Stomach (tissue), 9 donors: ENCODE measurements around the gene PLCL2. TPM values are rescaled to one million over a fixed set of nuclear protein-coding genes. Genes with fewer than 3 reads are reported as not detected.

Experiments
- DNase-seq, 2 donors: peaks; one replicate each; pipeline versions ENCODE4 v3.0.0 to v3.0.0-alpha.2; 2013 to 2019
- H3K27ac ChIP-seq, 5 donors: fragments of 200-600 bp in 4 of 5; sonication (generic) in 4 of 5; one replicate each; pipeline ENCODE4 v1.5.1; 2013 to 2019; ENCODE audit warnings: mild to moderate bottlenecking in 1 of 5, moderate library complexity in 1 of 5
- H3K27me3 ChIP-seq, 3 donors: fragments of 200-600 bp; sonication (generic); one replicate each; pipeline ENCODE4 v1.5.1; 2017 to 2019; ENCODE audit warnings: mixed run types in 1 of 3
- H3K36me3 ChIP-seq, 4 donors: fragments of 200-600 bp; sonication (generic); 1 replicate in 3 of 4; 2 replicates in 1 of 4; pipeline ENCODE4 v1.5.1; 2016 to 2019
- H3K4me1 ChIP-seq, 4 donors: fragments of 200-600 bp; sonication (generic); one replicate each; pipeline ENCODE4 v1.5.1; 2016 to 2019
- H3K4me3 ChIP-seq, 4 donors: fragments of 200-600 bp; sonication (generic) in 3 of 4; one replicate each; pipeline ENCODE4 v1.5.1; 2016 to 2019; ENCODE audit warnings: mild to moderate bottlenecking in 1 of 4
- H3K9me3 ChIP-seq, 4 donors: fragments of 200-600 bp; sonication (generic); one replicate each; pipeline ENCODE4 v1.5.1; 2016 to 2019
- EP300 ChIP-seq: sonication (generic); formaldehyde crosslinking; IDR thresholded peaks from one replicate; pipeline ENCODE4 v1.6.1; 2017; ENCODE audit warnings: antibody characterized with exemption
- POLR2A ChIP-seq, 4 donors: fragments of 450-650 bp; IDR thresholded peaks; one replicate each; pipeline ENCODE4 v1.6.1; 2016; ENCODE audit warnings: antibody characterized with exemption in 4 of 4, control low read depth in 2 of 4, mild to moderate bottlenecking in 1 of 4, moderate library complexity in 1 of 4
- POLR2AphosphoS5 ChIP-seq, 3 donors: sonication (generic); formaldehyde crosslinking; IDR thresholded peaks; one replicate each; pipeline ENCODE4 v1.6.1; 2016; ENCODE audit warnings: antibody characterized with exemption in 3 of 3
- WGBS, 5 donors: extraction: QIAGEN DNeasy Blood & Tissue Kit in 3 of 5; methylation state at CpG; one replicate each; pipeline versions ENCODE4 v1.1.5 to v1.1.7; 2013 to 2018; 5-methylcytosine and 5-hydroxymethylcytosine counted together
- intact Hi-C: fragments of 100-400 bp; cut with DNase I; formaldehyde crosslinking; loops from one replicate; pipeline ENCODE4 v1.15.1; 2023; ENCODE audit warnings: low total_unique reads
- polyA plus RNA-seq, 3 donors: library from polyadenylated mRNA; stranded (reverse); fragments of 200-250 nt; gene quantifications; one replicate each; pipeline ENCODE4 v1.2.3, GENCODE V29; 2013
- total RNA-seq, 5 donors: library from RNA; depleted of rRNA; stranded (reverse); fragments of >200 nt; gene quantifications; one replicate each; pipeline versions ENCODE4 v1.1.0 to v1.2.3, GENCODE V29; 2014 to 2016
- TF ChIP-seq, protein P1 (sequence below), 7 experiments: fragments of 450-650 bp in 4 of 7; fragments of 200-600 bp in 3 of 7; sonication (generic) in 3 of 7; IDR thresholded peaks; one replicate each; pipeline ENCODE4 v1.5.1; 2016 to 2019; ENCODE audit warnings: antibody characterized with exemption in 7 of 7, control low read depth in 2 of 7, mild to moderate bottlenecking in 1 of 7
- donor health status: healthy with polysubstance abuse.
- donor health status: Bipolar disorder and iron deficiency.
- donor health status: healthy.

Gene PLCL2
- total and polyA plus RNA-seq, 8 donors: 1.0 to 34.9 (median 5.7) TPM

DNA sequence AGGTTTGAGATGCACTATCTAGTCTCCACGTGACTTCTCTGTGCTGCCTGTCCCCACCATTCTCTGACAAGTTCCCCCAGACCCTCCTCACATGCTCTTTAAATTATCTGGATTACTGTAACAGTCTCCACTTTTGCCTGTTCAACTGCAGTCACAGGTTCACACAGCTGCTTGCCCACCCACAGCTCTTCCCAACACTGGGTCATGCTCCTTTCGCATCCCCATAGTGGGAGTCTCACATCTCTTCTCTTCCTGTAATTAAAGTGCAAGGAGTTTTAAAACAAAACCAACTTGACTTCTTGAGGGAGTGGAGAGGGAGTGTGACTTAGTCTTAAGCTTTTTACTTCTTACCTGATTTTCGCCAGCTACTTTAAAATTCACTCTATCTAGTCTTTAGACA lies 178.8 kb downstream of the PLCL2 start:
- H3K27ac ChIP-seq: no peak overlapping the region
- WGBS, 5 donors: 95 to 99% (median 96%) methylated on average over 3 of the region's 3 CpGs
- DNase-seq: no peak

DNA sequence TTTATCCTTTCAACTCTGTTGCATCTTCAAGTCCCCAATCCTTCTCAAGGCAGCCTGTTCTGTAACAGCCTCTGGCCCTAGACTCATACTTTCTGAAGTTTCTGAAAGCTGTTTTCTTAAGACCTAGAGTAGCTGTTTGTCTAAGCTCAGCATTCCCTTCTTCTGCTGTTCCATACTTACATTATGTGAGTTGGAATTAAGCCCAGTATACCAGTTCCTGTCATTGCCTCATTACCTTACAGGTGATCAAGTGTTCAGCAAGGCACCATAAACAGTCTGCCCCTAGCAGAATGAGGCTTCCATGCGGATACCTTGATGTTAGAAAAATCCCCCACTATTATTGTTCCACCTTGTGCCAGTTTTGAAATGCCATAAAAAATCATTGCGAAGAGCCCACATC lies 180.6 kb downstream of the PLCL2 start:
- Histone ChIP-seq H3K4me1 (peaks cover 0 to 4% (median 0%) of the 10 kb centered on the region in 4 donors), H3K4me3 (no peak overlapping the region), H3K36me3 (peaks cover 0 to 20% (median 15%) of the 10 kb centered on the region in 4 donors), H3K27me3 (no peaks in the 10 kb centered on the region), H3K27ac (no peak overlapping the region), H3K9me3 (no peaks in the 10 kb centered on the region)
- 78 to 99% (median 98%) methylated on average over 2 of the region's 2 CpGs for WGBS, 5 donors
- intact Hi-C loops: no loop called here
- TF ChIP-seq EP300 (no peak), POLR2AphosphoS5 (IDR thresholded peaks at IDR 0.05) (no peak), POLR2A (IDR thresholded peaks at IDR 0.05) (no peak)
- TF ChIP-seq, protein P1, sequence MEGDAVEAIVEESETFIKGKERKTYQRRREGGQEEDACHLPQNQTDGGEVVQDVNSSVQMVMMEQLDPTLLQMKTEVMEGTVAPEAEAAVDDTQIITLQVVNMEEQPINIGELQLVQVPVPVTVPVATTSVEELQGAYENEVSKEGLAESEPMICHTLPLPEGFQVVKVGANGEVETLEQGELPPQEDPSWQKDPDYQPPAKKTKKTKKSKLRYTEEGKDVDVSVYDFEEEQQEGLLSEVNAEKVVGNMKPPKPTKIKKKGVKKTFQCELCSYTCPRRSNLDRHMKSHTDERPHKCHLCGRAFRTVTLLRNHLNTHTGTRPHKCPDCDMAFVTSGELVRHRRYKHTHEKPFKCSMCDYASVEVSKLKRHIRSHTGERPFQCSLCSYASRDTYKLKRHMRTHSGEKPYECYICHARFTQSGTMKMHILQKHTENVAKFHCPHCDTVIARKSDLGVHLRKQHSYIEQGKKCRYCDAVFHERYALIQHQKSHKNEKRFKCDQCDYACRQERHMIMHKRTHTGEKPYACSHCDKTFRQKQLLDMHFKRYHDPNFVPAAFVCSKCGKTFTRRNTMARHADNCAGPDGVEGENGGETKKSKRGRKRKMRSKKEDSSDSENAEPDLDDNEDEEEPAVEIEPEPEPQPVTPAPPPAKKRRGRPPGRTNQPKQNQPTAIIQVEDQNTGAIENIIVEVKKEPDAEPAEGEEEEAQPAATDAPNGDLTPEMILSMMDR (IDR thresholded peaks at IDR 0.05): no peak
- no peak for DNase-seq

More for the DNA sequence above, 178.8 kb downstream of the PLCL2 start:
- H3K36me3 ChIP-seq: peaks cover 0 to 10% (median 5%) of the 10 kb centered on the region in 4 donors
- intact Hi-C loops: no loop called here
- H3K27me3 ChIP-seq: no peaks in the 10 kb centered on the region
- TF ChIP-seq, protein P1 (IDR thresholded peaks at IDR 0.05): no peak
- no peak for TF ChIP-seq EP300
- H3K4me1 ChIP-seq: no peaks in the 10 kb centered on the region
- no peaks in the 10 kb centered on the region for H3K9me3 ChIP-seq
- H3K4me3 ChIP-seq: no peak overlapping the region

DNA sequence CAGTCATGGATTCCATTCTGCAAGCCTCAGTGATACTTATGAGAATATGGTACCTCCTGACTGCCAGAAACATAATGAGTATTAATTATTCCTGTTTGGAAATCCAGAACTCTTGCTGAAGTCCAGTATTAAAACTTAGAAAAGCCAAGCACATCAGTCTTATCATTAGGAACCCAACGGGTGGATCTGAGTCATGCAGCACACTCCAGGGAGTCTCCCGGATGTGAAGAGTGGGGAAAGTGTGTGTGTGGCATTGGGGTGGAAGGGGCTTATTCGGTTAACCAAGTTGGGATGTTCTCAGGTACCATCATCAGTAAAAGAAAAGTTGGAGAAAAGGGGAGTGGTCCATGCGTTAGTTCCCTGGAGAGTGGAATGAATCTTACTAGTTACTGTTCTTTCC lies 181.1 kb downstream of the PLCL2 start:
- 88 to 97% (median 92%) methylated on average over 4 of the region's 4 CpGs for WGBS, 5 donors
- Histone ChIP-seq H3K36me3 (peaks cover 0 to 20% (median 15%) of the 10 kb centered on the region in 4 donors), H3K27me3 (no peaks in the 10 kb centered on the region), H3K4me3 (no peak overlapping the region), H3K9me3 (no peaks in the 10 kb centered on the region), H3K27ac (no peak overlapping the region), H3K4me1 (peaks cover 0 to 9% (median 2%) of the 10 kb centered on the region in 4 donors)
- TF ChIP-seq POLR2A (IDR thresholded peaks at IDR 0.05) (no peak), EP300 (no peak), POLR2AphosphoS5 (IDR thresholded peaks at IDR 0.05) (no peak)
- TF ChIP-seq, protein P1 (IDR thresholded peaks at IDR 0.05): no peak
- no peak for DNase-seq
- intact Hi-C loops: no loop called here

DNA sequence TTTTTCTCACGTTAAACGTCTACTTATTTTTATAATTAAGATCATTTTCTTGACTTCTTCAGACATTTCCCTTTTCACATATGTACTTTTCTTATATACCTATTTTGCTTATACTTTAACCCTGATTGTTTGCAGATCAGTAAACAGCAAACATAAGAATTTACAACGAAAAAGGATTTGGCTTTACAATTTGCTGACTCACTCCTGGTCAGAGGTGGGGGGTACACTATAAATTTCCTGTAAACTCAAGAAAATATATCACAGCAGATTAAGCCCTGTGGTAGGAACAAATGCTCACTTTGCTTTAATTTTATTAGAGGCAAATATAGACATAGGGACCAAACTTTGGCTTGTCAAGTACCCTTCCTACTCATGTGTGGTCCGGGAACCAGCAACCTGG lies 185.0 kb downstream of the PLCL2 start:
- Histone ChIP-seq H3K4me1 (peaks cover 0 to 9% (median 2%) of the 10 kb centered on the region in 4 donors), H3K4me3 (no peak overlapping the region), H3K27ac (no peak overlapping the region), H3K36me3 (peaks cover 0 to 40% (median 21%) of the 10 kb centered on the region in 4 donors), H3K9me3 (no peaks in the 10 kb centered on the region), H3K27me3 (no peaks in the 10 kb centered on the region)
- intact Hi-C loops: no loop called here
- 87 to 93% (median 89%) methylated on average over 4 of the region's 4 CpGs for WGBS, 5 donors
- no peak for DNase-seq
- TF ChIP-seq POLR2AphosphoS5 (IDR thresholded peaks at IDR 0.05) (no peak), EP300 (no peak)
- TF ChIP-seq, protein P1 (IDR thresholded peaks at IDR 0.05): no peak
